Occipital lobe (tissue), 3 donors: ENCODE results near the gene PEAK3. TPM values are rescaled to one million over a fixed set of nuclear protein-coding genes. Genes with fewer than 3 reads are reported as not detected.

Experiments
- DNase-seq: peaks from one replicate; lab custom pipeline; 2025; lab: John Stamatoyannopoulos, UW
- small RNA-seq: library from RNA; depleted of rRNA; stranded (forward); fragments of <200 nt; gene quantifications from one replicate; pipeline ENCODE3, GENCODE V24; 2014
- total RNA-seq: library from RNA; depleted of rRNA; stranded (reverse); fragments of >200 nt; gene quantifications from one replicate; pipeline ENCODE4 v1.2.3, GENCODE V29; 2014

The PEAK3 gene
- total RNA-seq, 1 donor from 2014 or later = not detected

DNA sequence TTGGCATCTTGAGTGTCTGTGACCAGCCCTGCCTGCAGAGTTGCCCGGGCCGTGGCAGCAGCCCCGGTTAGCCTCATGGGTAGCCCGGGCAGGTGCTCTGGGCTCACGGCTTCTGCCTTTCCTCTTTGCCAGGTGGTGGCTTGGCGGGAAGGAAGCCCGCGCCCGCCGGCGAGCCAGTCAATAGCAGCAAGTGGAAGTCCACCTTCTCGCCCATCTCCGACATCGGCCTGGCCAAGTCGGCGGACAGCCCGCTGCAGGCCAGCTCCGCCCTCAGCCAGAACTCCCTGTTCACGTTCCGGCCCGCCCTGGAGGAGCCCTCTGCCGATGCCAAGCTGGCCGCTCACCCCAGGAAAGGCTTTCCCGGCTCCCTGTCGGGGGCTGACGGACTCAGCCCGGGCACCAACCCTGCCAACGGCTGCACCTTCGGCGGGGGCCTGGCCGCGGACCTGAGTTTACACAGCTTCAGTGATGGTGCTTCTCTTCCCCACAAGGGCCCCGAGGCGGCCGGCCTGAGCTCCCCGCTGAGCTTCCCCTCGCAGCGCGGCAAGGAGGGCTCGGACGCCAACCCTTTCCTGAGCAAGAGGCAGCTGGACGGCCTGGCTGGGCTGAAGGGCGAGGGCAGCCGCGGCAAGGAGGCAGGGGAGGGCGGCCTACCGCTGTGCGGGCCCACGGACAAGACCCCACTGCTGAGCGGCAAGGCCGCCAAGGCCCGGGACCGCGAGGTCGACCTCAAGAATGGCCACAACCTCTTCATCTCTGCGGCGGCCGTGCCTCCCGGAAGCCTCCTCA lies 55.7 kb downstream of the PEAK3 start:
- DNase-seq = no peak

DNA sequence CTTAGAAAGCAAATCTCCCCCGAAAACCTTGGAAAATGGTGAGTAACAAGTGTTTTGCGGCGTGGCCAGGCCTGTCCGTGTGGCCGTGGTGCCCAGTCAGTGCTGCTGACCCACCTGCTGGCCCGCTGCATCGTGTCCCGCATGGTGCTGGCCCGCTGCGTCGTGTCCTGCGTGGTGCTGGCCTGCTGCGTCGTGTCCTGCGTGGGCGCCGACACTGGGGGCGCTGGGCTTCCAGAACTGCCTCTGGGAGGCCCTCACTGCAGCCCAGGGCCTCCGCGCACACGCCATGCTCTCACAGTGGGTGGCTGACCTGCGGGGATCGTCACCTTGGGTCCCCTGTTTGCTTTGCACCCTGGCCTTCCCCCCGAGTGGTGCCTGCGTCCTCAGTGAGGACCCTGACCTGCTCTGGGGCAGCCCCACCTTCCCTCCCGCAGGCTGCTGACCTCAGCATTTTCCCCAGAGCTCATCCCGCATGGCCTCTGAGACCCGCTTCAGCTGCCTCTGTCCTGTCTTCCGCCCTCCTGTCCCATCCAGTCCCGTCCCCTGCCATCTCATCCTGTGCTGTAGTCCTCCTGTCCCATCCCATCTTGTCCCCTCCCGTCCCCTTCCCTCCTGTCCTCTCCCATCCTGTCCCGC lies 56.4 kb downstream of the PEAK3 start:
- no peak for DNase-seq

DNA sequence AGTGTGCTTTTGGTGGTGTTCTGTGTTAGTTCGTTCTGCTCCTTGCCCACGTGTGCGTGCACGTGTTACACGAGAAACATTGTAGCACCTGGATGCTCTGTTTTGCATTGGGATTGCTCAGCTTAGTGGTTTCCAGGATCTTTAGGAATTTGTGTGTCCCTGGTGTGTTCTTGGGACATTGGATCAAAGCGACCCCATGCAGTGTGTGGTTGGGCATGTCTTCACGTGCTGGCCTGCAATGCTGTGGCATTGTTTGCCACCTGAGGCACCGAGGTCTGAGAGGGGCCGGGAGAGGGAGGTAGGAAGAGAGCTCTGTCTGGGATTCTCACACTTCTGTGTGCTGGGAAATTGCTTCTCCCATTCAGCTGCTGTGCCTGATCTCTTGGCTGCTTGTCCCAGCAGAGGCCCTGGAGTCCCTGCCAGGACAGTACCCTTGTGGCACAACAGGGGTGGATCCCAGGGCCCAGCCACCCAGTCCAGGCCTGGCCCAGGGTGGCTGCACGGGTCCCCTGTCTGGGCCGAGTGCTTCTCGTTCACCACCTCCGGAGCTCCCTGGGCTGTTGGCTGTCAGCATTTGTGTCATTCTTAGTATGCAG lies 57.1 kb downstream of the PEAK3 start:
- DNase-seq = no peak

Small RNA genes within 50 kb of the gene (small RNA-seq; reads per million reads assigned to genes)
- gene MIR1227 = not detected

Other genes with a start within 250 kb of the PEAK3 start
- 16.8 TPM for gene MKNK2, start 230.9 kb downstream of the PEAK3 start, total RNA-seq
- gene MOB3A, start 185.8 kb downstream of the PEAK3 start, total RNA-seq = 14.2 TPM
- 2.2 TPM for gene IZUMO4, start 185.3 kb downstream of the PEAK3 start, total RNA-seq
- 64.3 TPM for gene AP3D1, start 130.6 kb downstream of the PEAK3 start, total RNA-seq
- 4.7 TPM for gene DOT1L, start 118.2 kb downstream of the PEAK3 start, total RNA-seq
- gene PLEKHJ1, start 45.8 kb downstream of the PEAK3 start, total RNA-seq = 35.7 TPM
- 26.4 TPM for gene SF3A2, start 45.4 kb downstream of the PEAK3 start, total RNA-seq
- not detected for gene AMH, start 32.9 kb downstream of the PEAK3 start, total RNA-seq
- gene JSRP1, start 25.8 kb downstream of the PEAK3 start, total RNA-seq = not detected
- gene LINGO3, start 26.0 kb upstream of the PEAK3 start, total RNA-seq = 0.62 TPM
- 61.6 TPM for gene LSM7, start 46.4 kb upstream of the PEAK3 start, total RNA-seq
- 22.6 TPM for gene SPPL2B, start 46.5 kb upstream of the PEAK3 start, total RNA-seq
- 0.16 TPM for gene TMPRSS9, start 78.1 kb upstream of the PEAK3 start, total RNA-seq
- gene TIMM13, start 145.4 kb upstream of the PEAK3 start, total RNA-seq = 16.2 TPM
- gene LMNB2, start 174.8 kb upstream of the PEAK3 start, total RNA-seq = 36.2 TPM
- 4.7 TPM for gene GADD45B, start 194.0 kb upstream of the PEAK3 start, total RNA-seq